Heart right ventricle (tissue), 16 donors: Measurements from ENCODE around the gene KIAA2012. TPM values are rescaled to one million over a fixed set of nuclear protein-coding genes. Genes with fewer than 3 reads are reported as not detected.

Experiments used
- ATAC-seq, 8 donors: fragments of 200-7000 bp; cut with Tn5 transposase; one replicate each; pipeline ENCODE4 v1.9.1; 2020; ENCODE audit warnings: mild to moderate bottlenecking in 8 of 8, moderate library complexity in 8 of 8, moderate number of reproducible peaks in 1 of 8
- DNase-seq, 2 donors: peaks; one replicate each; pipeline ENCODE4 v3.0.0-alpha.2; 2020
- H3K27ac ChIP-seq, 10 donors: fragments of 200-600 bp; sonication (generic) in 2 of 10; one replicate each; pipeline versions ENCODE4 v1.5.0 to v1.8.0; 2020 to 2022; ENCODE audit warnings: mild to moderate bottlenecking in 3 of 10
- H3K27me3 ChIP-seq, 7 donors: fragments of 200-600 bp; one replicate each; pipeline ENCODE4 v1.8.0; 2021 to 2022; ENCODE audit warnings: mild to moderate bottlenecking in 2 of 7
- H3K36me3 ChIP-seq, 9 donors: fragments of 200-600 bp; sonication (generic) in 1 of 9; one replicate each; pipeline versions ENCODE4 v1.5.0 to v1.8.0; 2020 to 2022; ENCODE audit warnings: mild to moderate bottlenecking in 2 of 9
- H3K4me1 ChIP-seq, 9 donors: fragments of 200-600 bp; sonication (generic) in 1 of 9; one replicate each; pipeline versions ENCODE4 v1.5.0 to v1.8.0; 2020 to 2022; ENCODE audit warnings: mild to moderate bottlenecking in 4 of 9
- H3K4me3 ChIP-seq, 10 donors: fragments of 200-600 bp; sonication (generic) in 2 of 10; one replicate each; pipeline versions ENCODE4 v1.5.0 to v1.8.0; 2020 to 2022; ENCODE audit warnings: mild to moderate bottlenecking in 7 of 10, moderate library complexity in 2 of 10
- H3K9me3 ChIP-seq, 11 donors: fragments of 200-600 bp in 10 of 11; sonication (generic) in 2 of 11; one replicate each; pipeline versions ENCODE4 v1.5.0 to v1.8.0; 2013 to 2022; ENCODE audit warnings: mild to moderate bottlenecking in 2 of 11, control low read depth in 1 of 11, moderate library complexity in 1 of 11
- WGBS, 2 donors: extraction: QIAGEN DNeasy Blood & Tissue Kit; methylation state at CpG; one replicate each; pipeline ENCODE4 v1.1.7; 2013; ENCODE audit warnings: inconsistent platforms in 1 of 2; 5-methylcytosine and 5-hydroxymethylcytosine counted together
- intact Hi-C, 10 donors: fragments of 100-400 bp; cut with DNase I; formaldehyde crosslinking; loops; one replicate each; pipeline versions ENCODE4 v1.11.1 to v1.14.2; 2022
- polyA plus RNA-seq, 2 donors: library from polyadenylated mRNA; stranded (reverse); fragments of 200-250 nt; gene quantifications; one replicate each; pipeline ENCODE4 v1.2.3, GENCODE V29; 2013
- total RNA-seq, 10 donors: library from RNA; stranded (reverse); fragmentation: NEBNext Ultra II Directional in 3 of 10; extraction: Animal tissue kit (Norgen Biotek cat#: 25700) in 3 of 10; gene quantifications; one replicate each; pipeline versions ENCODE4 v1.2.1 to v1.2.4, GENCODE V29; 2021 to 2023
- TF ChIP-seq, protein P1 (sequence below), 9 donors: fragments of 200-600 bp; sonication (generic) in 2 of 9; IDR thresholded peaks; one replicate each; pipeline versions ENCODE4 v1.5.0 to v1.8.0; 2021 to 2022; ENCODE audit warnings: antibody characterized with exemption in 9 of 9, mild to moderate bottlenecking in 5 of 9, moderate library complexity in 1 of 9
- donor health status: Arrhythmogenic right ventricular cardiomyopathy.
- donor health status: ischemic (EF 13 %, LVEDD 7.1; RV severe dilation, severe dysfunction).
- donor health status: healthy with polysubstance abuse.
- donor health status: DM: no; HTN: yes; CAD: no.
- donor health status: DM: no; HTN: no; CAD: no.
- donor health status: ischemic (EF 25% LVEDD 6.9; RV normal size, moderate dysfunction).
- donor health status: ischemic (EF 25% LVEDD 5.7; RV mildly dilated, moderate dysfunction).
- donor health status: healthy.
- donor health status: DM: yes; HTN: yes; CAD: no.
- donor health status: Ischemic cardiomyopathy.
- donor health status: ischemic (EF 35%, LVEDD 5.7; RV mildly dilated, moderate dysfunction).
- donor health status: nonischemic (EF 11% LVEDD 7.7; RV severe dilation, severe dysfunction).
- donor health status: DM: yes; HTN: yes; CAD: no.
- donor health status: PGD.
- donor health status: ischemic (EF 29% LVEDD 5.4; RV normal size, mild dysfunction).
- donor health status: nonischemic (EF 23%, LVEDD 6.1; RV moderate dilation, normal function).

KIAA2012 gene
- total and polyA plus RNA-seq, 12 donors: not detected

DNA sequence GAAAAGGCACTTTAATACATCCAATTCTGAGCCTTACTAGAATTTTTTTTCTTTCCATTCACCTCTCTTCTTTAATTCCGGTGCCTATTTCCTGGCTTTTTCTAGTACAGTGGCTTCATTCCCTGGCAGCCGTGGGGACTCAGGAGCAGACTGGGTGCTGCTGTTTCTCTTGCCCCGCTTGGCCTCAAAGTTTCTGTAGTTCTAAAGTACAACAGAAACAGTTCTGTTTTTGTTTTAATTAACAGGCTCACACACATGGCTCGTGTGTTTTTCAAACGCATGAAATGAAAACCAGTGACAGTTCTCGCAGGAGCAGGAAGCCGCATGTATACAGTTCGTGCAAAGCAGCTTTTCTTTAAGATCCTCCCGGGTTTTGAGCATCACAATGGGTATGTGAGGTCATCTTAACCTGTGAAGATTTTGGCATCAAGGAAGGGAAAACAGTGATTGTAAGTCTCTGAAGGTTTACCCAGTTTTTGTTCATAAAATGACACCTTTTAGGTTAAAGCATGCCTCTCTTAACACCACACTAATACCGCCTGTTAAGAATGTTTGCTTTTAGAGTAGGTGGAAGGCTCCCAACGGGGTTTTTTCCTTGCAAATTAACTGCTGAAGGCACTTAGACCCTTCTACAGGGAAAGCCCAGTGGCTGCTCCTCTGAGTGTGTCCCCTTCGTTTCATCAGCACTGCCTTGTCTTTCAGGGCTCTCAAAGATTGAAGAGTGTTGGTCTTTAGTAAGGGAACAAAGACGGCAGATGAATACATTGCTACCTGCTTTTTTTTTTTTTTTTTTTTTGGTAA lies 33.6 kb upstream of the KIAA2012 start:
- 27 to 29% methylated on average over 13 of the region's 13 CpGs for WGBS, 2 donors
- Histone ChIP-seq H3K4me3 (peak overlapping the region in 6 of 10 donors; percentile 11 to 87 (median 80)), H3K4me1 (peaks cover 10 to 50% (median 37%) of the 10 kb centered on the region in 9 donors), H3K27me3 (peaks cover 0 to 69% (median 49%) of the 10 kb centered on the region in 7 donors), H3K36me3 (no peaks in the 10 kb centered on the region), H3K9me3 (no peaks in the 10 kb centered on the region), H3K27ac (peak overlapping the region; percentile 27 to 86 (median 76))
- DNase-seq (no peak), ATAC-seq (no peak)
- intact Hi-C loops: loop anchor here in 9 of 10 donors (5.0 to 10.0 kb wide), 11 partner anchors 85 to 255 kb away; partner anchors contain the start of gene ALS2 (in 1 of the 9)
- TF ChIP-seq, protein P1, sequence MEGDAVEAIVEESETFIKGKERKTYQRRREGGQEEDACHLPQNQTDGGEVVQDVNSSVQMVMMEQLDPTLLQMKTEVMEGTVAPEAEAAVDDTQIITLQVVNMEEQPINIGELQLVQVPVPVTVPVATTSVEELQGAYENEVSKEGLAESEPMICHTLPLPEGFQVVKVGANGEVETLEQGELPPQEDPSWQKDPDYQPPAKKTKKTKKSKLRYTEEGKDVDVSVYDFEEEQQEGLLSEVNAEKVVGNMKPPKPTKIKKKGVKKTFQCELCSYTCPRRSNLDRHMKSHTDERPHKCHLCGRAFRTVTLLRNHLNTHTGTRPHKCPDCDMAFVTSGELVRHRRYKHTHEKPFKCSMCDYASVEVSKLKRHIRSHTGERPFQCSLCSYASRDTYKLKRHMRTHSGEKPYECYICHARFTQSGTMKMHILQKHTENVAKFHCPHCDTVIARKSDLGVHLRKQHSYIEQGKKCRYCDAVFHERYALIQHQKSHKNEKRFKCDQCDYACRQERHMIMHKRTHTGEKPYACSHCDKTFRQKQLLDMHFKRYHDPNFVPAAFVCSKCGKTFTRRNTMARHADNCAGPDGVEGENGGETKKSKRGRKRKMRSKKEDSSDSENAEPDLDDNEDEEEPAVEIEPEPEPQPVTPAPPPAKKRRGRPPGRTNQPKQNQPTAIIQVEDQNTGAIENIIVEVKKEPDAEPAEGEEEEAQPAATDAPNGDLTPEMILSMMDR (IDR thresholded peaks at IDR 0.05): no peak

DNA sequence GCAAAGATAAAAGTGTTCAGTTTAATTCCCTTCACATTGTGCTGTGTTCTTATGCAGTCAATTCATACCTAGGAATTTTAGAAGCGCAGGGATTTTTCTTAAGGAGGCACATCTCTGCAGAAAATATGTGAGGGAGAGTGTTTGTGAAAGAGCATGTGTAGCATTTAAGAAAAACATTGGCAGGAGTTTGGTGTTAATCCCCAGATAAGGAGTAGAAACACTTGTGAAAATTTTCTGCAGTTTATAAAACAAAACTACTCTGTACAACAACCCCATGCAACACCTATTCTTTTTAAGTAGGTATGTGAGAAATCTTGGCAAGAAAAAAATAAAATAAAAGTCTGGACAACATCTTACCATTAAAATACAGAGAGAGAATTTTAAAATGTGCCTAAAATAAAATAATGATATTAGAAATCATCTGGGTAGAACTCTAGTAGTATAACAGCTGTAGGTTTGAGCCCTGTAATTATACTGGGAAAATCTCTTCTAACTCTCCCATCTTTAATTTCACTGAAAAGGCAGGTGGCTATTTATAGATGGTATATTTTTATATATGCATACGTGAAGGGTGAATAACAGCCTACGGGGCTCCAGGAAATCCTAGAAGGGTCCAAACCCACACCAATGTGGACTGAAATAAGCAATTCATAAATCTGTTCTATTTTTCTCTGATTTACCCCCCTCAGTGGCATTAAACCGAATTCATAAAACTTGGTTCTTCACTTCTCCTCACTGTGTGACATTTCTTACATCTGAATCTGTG lies 32.8 kb upstream of the KIAA2012 start:
- peaks cover 4 to 42% (median 30%) of the 10 kb centered on the region in 9 donors for H3K4me1 ChIP-seq
- peaks cover 0 to 64% (median 44%) of the 10 kb centered on the region in 7 donors for H3K27me3 ChIP-seq
- intact Hi-C loops: loop anchor here in 1 of 10 donors (10.0 kb wide), 1 partner anchor 135 kb away; no protein-coding TSS in a partner anchor
- TF ChIP-seq, protein P1 (IDR thresholded peaks at IDR 0.05): no peak
- H3K9me3 ChIP-seq: no peaks in the 10 kb centered on the region
- no peaks in the 10 kb centered on the region for H3K36me3 ChIP-seq
- WGBS, 2 donors: 47 to 62% methylated on average over 4 of the region's 4 CpGs
- ATAC-seq (no peak), DNase-seq (no peak)
- H3K27ac ChIP-seq: peak overlapping the region in 5 of 10 donors; percentile 8 to 86 (median 80)
- H3K4me3 ChIP-seq: peak overlapping the region in 5 of 10 donors; percentile 11 to 87 (median 79)

DNA sequence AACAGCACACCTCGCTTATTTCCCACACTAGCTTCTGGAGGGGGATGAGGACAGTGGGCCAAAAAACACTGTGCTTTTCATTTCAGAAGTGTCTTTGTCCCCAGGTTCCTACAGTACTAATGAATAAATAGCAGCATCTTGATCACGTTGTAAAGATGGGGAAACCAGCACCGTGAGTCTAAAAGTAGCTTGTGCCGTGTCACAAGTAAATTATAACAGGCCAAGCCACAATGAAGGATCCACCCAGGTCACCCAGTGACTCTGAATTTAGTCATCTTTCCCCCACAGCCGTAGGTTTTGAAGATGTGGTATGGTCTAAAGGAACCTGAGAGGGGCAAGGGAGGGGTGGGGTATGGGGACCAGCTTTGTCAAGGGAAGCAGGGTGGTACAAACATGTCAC lies 30.6 kb upstream of the KIAA2012 start:
- H3K4me3 ChIP-seq: no peak overlapping the region
- ATAC-seq: no peak

More for the DNA sequence above, 30.6 kb upstream of the KIAA2012 start:
- peaks cover 0 to 33% (median 19%) of the 10 kb centered on the region in 9 donors for H3K4me1 ChIP-seq
- no peak overlapping the region for H3K27ac ChIP-seq
- no peak for DNase-seq
- TF ChIP-seq, protein P1 (IDR thresholded peaks at IDR 0.05): no peak
- WGBS, 2 donors: 94% methylated on average over 5 of the region's 5 CpGs
- no peaks in the 10 kb centered on the region for H3K9me3 ChIP-seq
- intact Hi-C loops: loop anchor here in 1 of 10 donors (10.0 kb wide), 1 partner anchor 132 kb away; no protein-coding TSS in a partner anchor
- peaks cover 0 to 42% (median 28%) of the 10 kb centered on the region in 7 donors for H3K27me3 ChIP-seq
- H3K36me3 ChIP-seq: no peaks in the 10 kb centered on the region
